SJCRH30 (cell line): ENCODE measurements around the gene ANTXR2. TPM values are rescaled to one million over a fixed set of nuclear protein-coding genes. Genes with fewer than 3 reads are reported as not detected.

ENCODE experiments used
- DNase-seq, 2 experiments: peaks; one replicate each; pipeline ENCODE4 v3.0.0-alpha.2; 2015 to 2020
- H3K27ac ChIP-seq: fragments of 250-450 bp; sonication (Bioruptor Pico); 2 replicates; pipeline ENCODE4 v1.5.1; 2020; ENCODE audit warnings: mild to moderate bottlenecking, moderate library complexity
- H3K27me3 ChIP-seq: fragments of 250-450 bp; sonication (Bioruptor Pico); 2 replicates; pipeline ENCODE4 v1.5.1; 2020; ENCODE audit warnings: mild to moderate bottlenecking, moderate library complexity
- H3K36me3 ChIP-seq: fragments of 250-450 bp; sonication (Bioruptor Pico); 2 replicates; pipeline ENCODE4 v1.5.1; 2020; ENCODE audit warnings: mild to moderate bottlenecking, moderate library complexity
- H3K4me1 ChIP-seq: fragments of 250-450 bp; sonication (Bioruptor Pico); 2 replicates; pipeline ENCODE4 v1.5.1; 2020; ENCODE audit warnings: mild to moderate bottlenecking, moderate library complexity
- H3K4me3 ChIP-seq: fragments of 250-450 bp; sonication (Bioruptor Pico); 2 replicates; pipeline ENCODE4 v1.5.1; 2020; ENCODE audit warnings: mild to moderate bottlenecking, moderate library complexity
- H3K9me3 ChIP-seq: fragments of 250-450 bp; sonication (Bioruptor Pico); replicated peaks from 2 replicates; pipeline ENCODE4 v1.5.1; 2020; ENCODE audit warnings: mild to moderate bottlenecking, moderate library complexity
- total RNA-seq: library from RNA; depleted of rRNA; stranded (reverse); fragments of >200 nt; shearing (Covaris generic); gene quantifications from 2 replicates; pipeline ENCODE4 v1.2.3, GENCODE V29; 2014

The ANTXR2 gene
- total RNA-seq, 1 experiment from 2014 or later = 34.5 TPM

- H3K4me1 ChIP-seq = peaks cover 50% of the 10 kb centered on the region
- H3K9me3 ChIP-seq = no peaks in the 10 kb centered on the region
- DNase-seq = no peak
- H3K27ac ChIP-seq = no peak overlapping the region
- H3K27me3 ChIP-seq = no peaks in the 10 kb centered on the region
- H3K4me3 ChIP-seq = no peak overlapping the region
- no peaks in the 10 kb centered on the region for H3K36me3 ChIP-seq
These were observed 25.6 kb upstream of the ANTXR2 start for GRCh38 chr4:80098635-80099034.

GRCh38 chr4:80097400-80098177, 24.6 kb upstream of the ANTXR2 start:
- Histone ChIP-seq H3K27ac (peak overlapping the region; percentile 32), H3K27me3 (no peaks in the 10 kb centered on the region), H3K36me3 (no peaks in the 10 kb centered on the region), H3K9me3 (no peaks in the 10 kb centered on the region), H3K4me1 (peaks cover 50% of the 10 kb centered on the region), H3K4me3 (peak overlapping the region; percentile 13)
- DNase-seq = peak; percentile 92 to 96

GRCh38 chr4:80096175-80096850, 23.3 kb upstream of the ANTXR2 start:
- no peak for DNase-seq
- Histone ChIP-seq H3K27me3 (no peaks in the 10 kb centered on the region), H3K4me1 (peaks cover 50% of the 10 kb centered on the region), H3K4me3 (no peak overlapping the region), H3K27ac (no peak overlapping the region), H3K36me3 (no peaks in the 10 kb centered on the region), H3K9me3 (no peaks in the 10 kb centered on the region)

GRCh38 chr4:80094191-80094590, 21.2 kb upstream of the ANTXR2 start:
- H3K27ac ChIP-seq = no peak overlapping the region
- H3K4me1 ChIP-seq = peaks cover 36% of the 10 kb centered on the region
- no peaks in the 10 kb centered on the region for H3K36me3 ChIP-seq
- no peaks in the 10 kb centered on the region for H3K27me3 ChIP-seq
- no peaks in the 10 kb centered on the region for H3K9me3 ChIP-seq
- DNase-seq = no peak
- H3K4me3 ChIP-seq = no peak overlapping the region

GRCh38 chr4:80093563-80093962, 20.5 kb upstream of the ANTXR2 start:
- no peak for DNase-seq
- no peaks in the 10 kb centered on the region for H3K36me3 ChIP-seq
- H3K4me1 ChIP-seq = peaks cover 36% of the 10 kb centered on the region
- no peaks in the 10 kb centered on the region for H3K9me3 ChIP-seq
- no peaks in the 10 kb centered on the region for H3K27me3 ChIP-seq
- no peak overlapping the region for H3K27ac ChIP-seq
- no peak overlapping the region for H3K4me3 ChIP-seq

GRCh38 chr4:80092847-80093246, 19.8 kb upstream of the ANTXR2 start:
- DNase-seq = no peak
- Histone ChIP-seq H3K27me3 (no peaks in the 10 kb centered on the region), H3K27ac (no peak overlapping the region), H3K9me3 (no peaks in the 10 kb centered on the region), H3K4me1 (peaks cover 29% of the 10 kb centered on the region), H3K36me3 (no peaks in the 10 kb centered on the region), H3K4me3 (no peak overlapping the region)

- no peaks in the 10 kb centered on the region for H3K9me3 ChIP-seq
These were observed 19.1 kb upstream of the ANTXR2 start for GRCh38 chr4:80092088-80092487.

GRCh38 chr4:80091688-80092087, 18.7 kb upstream of the ANTXR2 start:
- Histone ChIP-seq H3K36me3 (no peaks in the 10 kb centered on the region), H3K4me3 (no peak overlapping the region)

More at GRCh38 chr4:80092088-80092487, 19.1 kb upstream of the ANTXR2 start:
- Histone ChIP-seq H3K36me3 (no peaks in the 10 kb centered on the region), H3K27me3 (no peaks in the 10 kb centered on the region), H3K4me1 (peaks cover 25% of the 10 kb centered on the region), H3K4me3 (no peak overlapping the region), H3K27ac (no peak overlapping the region)
- no peak for DNase-seq

GRCh38 chr4:80091184-80091583, 18.2 kb upstream of the ANTXR2 start:
- Histone ChIP-seq H3K4me1 (peaks cover 16% of the 10 kb centered on the region), H3K4me3 (no peak overlapping the region), H3K27me3 (no peaks in the 10 kb centered on the region), H3K36me3 (no peaks in the 10 kb centered on the region), H3K9me3 (no peaks in the 10 kb centered on the region), H3K27ac (no peak overlapping the region)
- DNase-seq = no peak

More at GRCh38 chr4:80091688-80092087, 18.7 kb upstream of the ANTXR2 start:
- Histone ChIP-seq H3K27me3 (no peaks in the 10 kb centered on the region), H3K4me1 (peaks cover 21% of the 10 kb centered on the region), H3K27ac (no peak overlapping the region), H3K9me3 (no peaks in the 10 kb centered on the region)
- no peak for DNase-seq

GRCh38 chr4:80090090-80090489, 17.1 kb upstream of the ANTXR2 start:
- Histone ChIP-seq H3K27me3 (no peaks in the 10 kb centered on the region), H3K4me1 (peaks cover 13% of the 10 kb centered on the region), H3K4me3 (no peak overlapping the region), H3K9me3 (no peaks in the 10 kb centered on the region; the same call in 1 of the 2 replicates), H3K27ac (no peak overlapping the region), H3K36me3 (no peaks in the 10 kb centered on the region)
- no peak for DNase-seq

- H3K36me3 ChIP-seq = no peaks in the 10 kb centered on the region
- H3K27ac ChIP-seq = no peak overlapping the region
- no peaks in the 10 kb centered on the region for H3K27me3 ChIP-seq
- H3K4me1 ChIP-seq = peaks cover 10% of the 10 kb centered on the region
- no peak for DNase-seq
- H3K9me3 ChIP-seq = no peaks in the 10 kb centered on the region; the same call in 1 of the 2 replicates
- no peak overlapping the region for H3K4me3 ChIP-seq
These were observed 15.4 kb upstream of the ANTXR2 start for GRCh38 chr4:80088471-80088870.

- Histone ChIP-seq H3K9me3 (peaks cover 5% of the 10 kb centered on the region), H3K4me1 (peaks cover 10% of the 10 kb centered on the region), H3K4me3 (no peak overlapping the region), H3K36me3 (no peaks in the 10 kb centered on the region), H3K27me3 (no peaks in the 10 kb centered on the region), H3K27ac (no peak overlapping the region)
- DNase-seq = no peak
These were observed 13.3 kb upstream of the ANTXR2 start for GRCh38 chr4:80086296-80086695.

- H3K27me3 ChIP-seq = no peaks in the 10 kb centered on the region
- H3K4me3 ChIP-seq = no peak overlapping the region
- peak in 1 of 2 experiments; percentile 16 for DNase-seq
- H3K4me1 ChIP-seq = peaks cover 10% of the 10 kb centered on the region
- no peak overlapping the region; the same call in 1 of the 2 replicates for H3K27ac ChIP-seq
- no peaks in the 10 kb centered on the region for H3K36me3 ChIP-seq
- H3K9me3 ChIP-seq = peaks cover 5% of the 10 kb centered on the region
These were observed 12.1 kb upstream of the ANTXR2 start for GRCh38 chr4:80085081-80085480.

GRCh38 chr4:80082693-80083092, 9.7 kb upstream of the ANTXR2 start:
- Histone ChIP-seq H3K27me3 (no peaks in the 10 kb centered on the region), H3K36me3 (no peaks in the 10 kb centered on the region), H3K4me3 (no peak overlapping the region), H3K4me1 (peaks cover 10% of the 10 kb centered on the region), H3K9me3 (peaks cover 5% of the 10 kb centered on the region), H3K27ac (no peak overlapping the region)
- DNase-seq = no peak

- H3K27ac ChIP-seq = no peak overlapping the region
- no peak overlapping the region for H3K4me3 ChIP-seq
- no peaks in the 10 kb centered on the region for H3K36me3 ChIP-seq
- H3K4me1 ChIP-seq = peaks cover 10% of the 10 kb centered on the region
- DNase-seq = no peak
- H3K9me3 ChIP-seq = peaks cover 5% of the 10 kb centered on the region
- no peaks in the 10 kb centered on the region for H3K27me3 ChIP-seq
These were observed 8.5 kb upstream of the ANTXR2 start for GRCh38 chr4:80081566-80081965.
